Heart right ventricle (tissue), 16 donors: Measurements from ENCODE around the gene KAT6B. TPM values are rescaled to one million over a fixed set of nuclear protein-coding genes. Genes with fewer than 3 reads are reported as not detected.
A peak's percentile ranks its signal among the peaks of the same experiment; 100 is the strongest.

Experiments
- ATAC-seq, 8 donors: fragments of 200-7000 bp; cut with Tn5 transposase; one replicate each; pipeline ENCODE4 v1.9.1; 2020; ENCODE audit warnings: mild to moderate bottlenecking in 8 of 8, moderate library complexity in 8 of 8, moderate number of reproducible peaks in 1 of 8
- DNase-seq, 2 donors: peaks; one replicate each; pipeline ENCODE4 v3.0.0-alpha.2; 2020
- H3K27ac ChIP-seq, 10 donors: fragments of 200-600 bp; sonication (generic) in 2 of 10; one replicate each; pipeline versions ENCODE4 v1.5.0 to v1.8.0; 2020 to 2022; ENCODE audit warnings: mild to moderate bottlenecking in 3 of 10
- H3K27me3 ChIP-seq, 7 donors: fragments of 200-600 bp; one replicate each; pipeline ENCODE4 v1.8.0; 2021 to 2022; ENCODE audit warnings: mild to moderate bottlenecking in 2 of 7
- H3K36me3 ChIP-seq, 9 donors: fragments of 200-600 bp; sonication (generic) in 1 of 9; one replicate each; pipeline versions ENCODE4 v1.5.0 to v1.8.0; 2020 to 2022; ENCODE audit warnings: mild to moderate bottlenecking in 2 of 9
- H3K4me1 ChIP-seq, 9 donors: fragments of 200-600 bp; sonication (generic) in 1 of 9; one replicate each; pipeline versions ENCODE4 v1.5.0 to v1.8.0; 2020 to 2022; ENCODE audit warnings: mild to moderate bottlenecking in 4 of 9
- H3K4me3 ChIP-seq, 10 donors: fragments of 200-600 bp; sonication (generic) in 2 of 10; one replicate each; pipeline versions ENCODE4 v1.5.0 to v1.8.0; 2020 to 2022; ENCODE audit warnings: mild to moderate bottlenecking in 7 of 10, moderate library complexity in 2 of 10
- H3K9me3 ChIP-seq, 11 donors: fragments of 200-600 bp in 10 of 11; sonication (generic) in 2 of 11; one replicate each; pipeline versions ENCODE4 v1.5.0 to v1.8.0; 2013 to 2022; ENCODE audit warnings: mild to moderate bottlenecking in 2 of 11, control low read depth in 1 of 11, moderate library complexity in 1 of 11
- WGBS, 2 donors: extraction: QIAGEN DNeasy Blood & Tissue Kit; methylation state at CpG; one replicate each; pipeline ENCODE4 v1.1.7; 2013; ENCODE audit warnings: inconsistent platforms in 1 of 2; 5-methylcytosine and 5-hydroxymethylcytosine counted together
- intact Hi-C, 10 donors: fragments of 100-400 bp; cut with DNase I; formaldehyde crosslinking; loops; one replicate each; pipeline versions ENCODE4 v1.11.1 to v1.14.2; 2022
- polyA plus RNA-seq, 2 donors: library from polyadenylated mRNA; stranded (reverse); fragments of 200-250 nt; gene quantifications; one replicate each; pipeline ENCODE4 v1.2.3, GENCODE V29; 2013
- total RNA-seq, 10 donors: library from RNA; stranded (reverse); fragmentation: NEBNext Ultra II Directional in 3 of 10; extraction: Animal tissue kit (Norgen Biotek cat#: 25700) in 3 of 10; gene quantifications; one replicate each; pipeline versions ENCODE4 v1.2.1 to v1.2.4, GENCODE V29; 2021 to 2023
- TF ChIP-seq, protein P1 (sequence below), 9 donors: fragments of 200-600 bp; sonication (generic) in 2 of 9; IDR thresholded peaks; one replicate each; pipeline versions ENCODE4 v1.5.0 to v1.8.0; 2021 to 2022; ENCODE audit warnings: antibody characterized with exemption in 9 of 9, mild to moderate bottlenecking in 5 of 9, moderate library complexity in 1 of 9
- donor health status: Arrhythmogenic right ventricular cardiomyopathy.
- donor health status: ischemic (EF 13 %, LVEDD 7.1; RV severe dilation, severe dysfunction).
- donor health status: healthy with polysubstance abuse.
- donor health status: DM: no; HTN: yes; CAD: no.
- donor health status: DM: no; HTN: no; CAD: no.
- donor health status: ischemic (EF 25% LVEDD 6.9; RV normal size, moderate dysfunction).
- donor health status: ischemic (EF 25% LVEDD 5.7; RV mildly dilated, moderate dysfunction).
- donor health status: healthy.
- donor health status: DM: yes; HTN: yes; CAD: no.
- donor health status: Ischemic cardiomyopathy.
- donor health status: ischemic (EF 35%, LVEDD 5.7; RV mildly dilated, moderate dysfunction).
- donor health status: nonischemic (EF 11% LVEDD 7.7; RV severe dilation, severe dysfunction).
- donor health status: DM: yes; HTN: yes; CAD: no.
- donor health status: PGD.
- donor health status: ischemic (EF 29% LVEDD 5.4; RV normal size, mild dysfunction).
- donor health status: nonischemic (EF 23%, LVEDD 6.1; RV moderate dilation, normal function).

KAT6B gene
- total and polyA plus RNA-seq, 12 donors, result 3.4 to 58.4 (median 46.5) TPM

DNA sequence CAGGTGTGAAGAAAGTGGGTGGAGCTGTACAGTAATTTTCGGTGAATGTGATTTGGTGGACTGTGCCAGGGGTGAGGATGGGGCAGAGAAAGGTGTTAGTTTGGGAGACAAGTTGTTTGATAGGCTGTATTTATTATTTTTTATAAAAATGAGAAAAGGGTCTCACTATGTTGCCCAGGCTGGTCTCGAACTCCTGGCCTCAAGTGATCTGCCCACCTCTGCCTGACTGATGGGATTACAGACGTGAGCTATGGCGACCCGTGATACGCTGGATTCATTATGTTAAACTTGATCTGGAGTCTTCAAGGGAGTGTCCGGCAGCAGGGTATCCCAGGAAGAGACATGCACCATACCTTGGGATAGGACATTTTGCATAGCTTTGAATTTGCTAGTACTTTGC lies 1.3 kb downstream of the KAT6B start:
- Histone ChIP-seq H3K27ac (peak overlapping the region in 7 of 10 donors; percentile 23 to 100 (median 98)), H3K27me3 (no peaks in the 10 kb centered on the region), H3K36me3 (no peaks in the 10 kb centered on the region), H3K4me3 (peak overlapping the region in 6 of 10 donors; percentile 1 to 96 (median 82)), H3K4me1 (peaks cover 5 to 57% (median 43%) of the 10 kb centered on the region in 9 donors), H3K9me3 (peaks cover 0 to 4% (median 0%) of the 10 kb centered on the region in 11 donors)
- DNase-seq (no peak), ATAC-seq (no peak)
- intact Hi-C loops, result loop anchor here in 7 of 10 donors (2.0 to 10.0 kb wide), 14 partner anchors 25 to 673 kb away; partner anchors contain the start of genes ADK (in 1 of the 7), AP3M1 (in 1 of the 7), COMTD1 (in 1 of the 7) and SAMD8 (in 1 of the 7)
- TF ChIP-seq, protein P1, sequence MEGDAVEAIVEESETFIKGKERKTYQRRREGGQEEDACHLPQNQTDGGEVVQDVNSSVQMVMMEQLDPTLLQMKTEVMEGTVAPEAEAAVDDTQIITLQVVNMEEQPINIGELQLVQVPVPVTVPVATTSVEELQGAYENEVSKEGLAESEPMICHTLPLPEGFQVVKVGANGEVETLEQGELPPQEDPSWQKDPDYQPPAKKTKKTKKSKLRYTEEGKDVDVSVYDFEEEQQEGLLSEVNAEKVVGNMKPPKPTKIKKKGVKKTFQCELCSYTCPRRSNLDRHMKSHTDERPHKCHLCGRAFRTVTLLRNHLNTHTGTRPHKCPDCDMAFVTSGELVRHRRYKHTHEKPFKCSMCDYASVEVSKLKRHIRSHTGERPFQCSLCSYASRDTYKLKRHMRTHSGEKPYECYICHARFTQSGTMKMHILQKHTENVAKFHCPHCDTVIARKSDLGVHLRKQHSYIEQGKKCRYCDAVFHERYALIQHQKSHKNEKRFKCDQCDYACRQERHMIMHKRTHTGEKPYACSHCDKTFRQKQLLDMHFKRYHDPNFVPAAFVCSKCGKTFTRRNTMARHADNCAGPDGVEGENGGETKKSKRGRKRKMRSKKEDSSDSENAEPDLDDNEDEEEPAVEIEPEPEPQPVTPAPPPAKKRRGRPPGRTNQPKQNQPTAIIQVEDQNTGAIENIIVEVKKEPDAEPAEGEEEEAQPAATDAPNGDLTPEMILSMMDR (IDR thresholded peaks at IDR 0.05), result no peak
- WGBS, 2 donors, result 91% methylated on average over 7 of the region's 7 CpGs

DNA sequence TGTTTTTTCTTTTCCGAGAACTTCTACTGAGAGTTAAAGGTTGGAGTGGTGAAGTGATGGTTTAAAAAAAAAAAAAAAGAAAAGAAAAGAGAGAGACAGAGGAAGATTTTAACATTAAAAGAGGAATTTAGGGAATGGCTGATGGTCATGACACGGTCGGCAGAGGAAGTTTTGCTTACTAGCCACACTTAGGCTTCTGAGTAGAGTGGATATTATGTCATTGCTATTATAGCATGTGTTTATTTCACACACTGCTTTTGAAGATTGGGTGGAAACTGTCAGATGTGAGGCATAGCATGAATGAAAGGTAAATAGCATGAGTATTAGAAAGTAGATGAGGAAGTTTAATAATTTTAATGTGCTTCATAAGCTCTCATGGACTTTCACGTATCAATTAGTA lies 2.5 kb downstream of the KAT6B start:
- DNase-seq (no peak), ATAC-seq (no peak)
- WGBS, 2 donors, result 58 to 72% methylated on average over 4 of the region's 4 CpGs
- H3K27ac ChIP-seq, result peak overlapping the region in 2 of 10 donors; percentile 7 to 99
- no peaks in the 10 kb centered on the region for H3K36me3 ChIP-seq
- no peaks in the 10 kb centered on the region for H3K27me3 ChIP-seq
- TF ChIP-seq, protein P1 (IDR thresholded peaks at IDR 0.05), result no peak
- H3K4me1 ChIP-seq, result peaks cover 5 to 59% (median 41%) of the 10 kb centered on the region in 9 donors
- no peak overlapping the region for H3K4me3 ChIP-seq
- H3K9me3 ChIP-seq, result peaks cover 0 to 4% (median 0%) of the 10 kb centered on the region in 11 donors
- intact Hi-C loops, result loop anchor here in 7 of 10 donors (5.0 to 10.0 kb wide), 13 partner anchors 96 to 674 kb away; partner anchors contain the start of genes ADK (in 1 of the 7), AP3M1 (in 1 of the 7), COMTD1 (in 1 of the 7) and SAMD8 (in 1 of the 7)

DNA sequence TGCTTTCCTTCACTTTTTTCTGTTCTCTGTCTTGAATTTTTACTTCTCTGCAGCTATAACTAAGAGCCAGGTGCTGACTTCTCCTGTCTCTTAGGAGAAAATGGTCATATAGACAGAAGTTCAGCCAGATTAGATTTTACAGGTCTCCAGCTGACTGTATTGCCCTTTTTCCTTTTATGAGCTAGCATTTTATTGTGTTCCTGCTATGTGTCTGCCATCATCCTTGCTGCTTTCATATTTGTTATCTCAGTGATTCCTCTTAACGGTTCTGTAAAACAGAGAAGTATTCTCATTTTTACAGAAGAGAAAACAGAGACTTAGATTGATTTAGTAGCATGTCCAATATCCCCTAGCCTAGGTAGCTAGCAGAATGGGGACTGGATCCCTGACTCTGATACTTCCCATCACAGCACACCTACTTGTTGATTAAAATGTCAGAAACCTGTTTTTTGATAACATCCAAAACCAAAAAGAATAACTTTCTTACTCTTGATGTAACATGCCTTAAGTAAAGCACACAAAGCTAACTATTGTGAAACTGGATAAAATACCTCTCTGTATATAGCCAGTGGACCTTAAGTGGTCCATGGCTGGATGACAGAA lies 5.2 kb downstream of the KAT6B start:
- 13 to 37% methylated on average over 1 of the region's 1 CpG for WGBS, 2 donors
- Histone ChIP-seq H3K36me3 (no peaks in the 10 kb centered on the region), H3K4me1 (peaks cover 0 to 63% (median 37%) of the 10 kb centered on the region in 9 donors), H3K9me3 (peaks cover 0 to 9% (median 0%) of the 10 kb centered on the region in 11 donors), H3K27me3 (no peaks in the 10 kb centered on the region), H3K4me3 (no peak overlapping the region), H3K27ac (peak overlapping the region in 3 of 10 donors; percentile 1 to 32 (median 2))
- ATAC-seq (no peak), DNase-seq (no peak)
- intact Hi-C loops, result no loop called here
- TF ChIP-seq, protein P1 (IDR thresholded peaks at IDR 0.05), result no peak

DNA sequence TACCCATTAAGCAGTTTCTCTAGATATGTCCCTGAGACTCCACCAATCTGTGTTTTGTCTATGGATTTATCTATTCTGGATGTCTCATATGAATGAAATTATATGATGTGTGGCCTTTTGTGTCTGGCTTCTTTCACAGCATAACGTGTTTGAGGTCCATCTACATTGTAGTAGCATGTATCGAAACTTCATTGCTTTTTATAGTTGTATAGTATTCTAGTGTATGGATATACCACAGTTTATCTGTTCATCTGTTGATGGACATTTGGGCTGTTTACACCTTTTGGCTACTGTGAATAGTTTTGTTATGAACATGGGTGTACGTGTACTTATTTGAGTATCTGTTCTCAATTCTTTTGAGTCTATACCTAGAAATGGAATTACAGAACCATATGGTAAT lies 9.6 kb downstream of the KAT6B start:
- Histone ChIP-seq H3K27ac (peak overlapping the region in 1 of 10 donors; percentile 37), H3K4me1 (peaks cover 0 to 83% (median 53%) of the 10 kb centered on the region in 9 donors), H3K27me3 (no peaks in the 10 kb centered on the region), H3K36me3 (peaks cover 0 to 12% (median 0%) of the 10 kb centered on the region in 9 donors), H3K4me3 (no peak overlapping the region), H3K9me3 (peaks cover 0 to 7% (median 0%) of the 10 kb centered on the region in 11 donors)
- intact Hi-C loops, result loop anchor here in 1 of 10 donors (5.0 kb wide), 1 partner anchor 36 kb away; no protein-coding TSS in a partner anchor
- TF ChIP-seq, protein P1 (IDR thresholded peaks at IDR 0.05), result no peak
- 96 to 97% methylated on average over 3 of the region's 3 CpGs for WGBS, 2 donors
- DNase-seq (no peak), ATAC-seq (no peak)
